Kidney (tissue), 14 donors: ENCODE data around the gene KCNAB2. TPM values are rescaled to one million over a fixed set of nuclear protein-coding genes. Genes with fewer than 3 reads are reported as not detected.

Experiments
- DNase-seq, 5 donors: peaks; one replicate each; pipeline ENCODE4 v3.0.0-alpha.2; 2013 to 2020
- FAIRE-seq: peaks from 2 replicates; lab custom pipeline; 2012; peaks lifted over from hg19 to GRCh38; lab: Jason Lieb, UNC
- H3K27ac ChIP-seq, 2 donors: one replicate each; pipeline ENCODE4 v1.7.0; 2013; ENCODE audit warnings: low read depth in 2 of 2, low read length in 2 of 2, inconsistent platforms in 1 of 2
- H3K27me3 ChIP-seq: one replicate; pipeline ENCODE4 v1.7.1; 2013; ENCODE audit warnings: low read length, inconsistent platforms; ENCODE audit not compliant: control insufficient read depth, insufficient read depth
- H3K36me3 ChIP-seq, 3 donors: one replicate each; pipeline versions ENCODE4 v1.7.0 to v1.7.1; 2013; ENCODE audit warnings: low read length in 3 of 3, control low read depth in 1 of 3, inconsistent platforms in 1 of 3; ENCODE audit not compliant: insufficient read depth in 3 of 3, control insufficient read depth in 2 of 3
- H3K4me1 ChIP-seq, 3 donors: one replicate each; pipeline versions ENCODE4 v1.7.0 to v1.7.1; 2013; ENCODE audit warnings: low read length in 3 of 3, inconsistent platforms in 1 of 3, low read depth in 1 of 3; ENCODE audit not compliant: control insufficient read depth in 2 of 3, insufficient read depth in 2 of 3
- H3K4me3 ChIP-seq, 3 donors: one replicate each; pipeline versions ENCODE4 v1.7.0 to v1.8.1; 2013; ENCODE audit warnings: low read length in 3 of 3, control low read depth in 1 of 3, inconsistent platforms in 1 of 3
- H3K9ac ChIP-seq, 3 donors: one replicate each; pipeline versions ENCODE4 v1.7.0 to v1.7.1; 2013; ENCODE audit warnings: low read length in 3 of 3, control low read depth in 1 of 3, inconsistent platforms in 1 of 3
- H3K9me3 ChIP-seq, 3 donors: one replicate each; pipeline versions ENCODE4 v1.7.0 to v1.7.1; 2013; ENCODE audit warnings: low read length in 3 of 3, control low read depth in 1 of 3, inconsistent platforms in 1 of 3; ENCODE audit not compliant: control insufficient read depth in 2 of 3, insufficient read depth in 1 of 3
- CTCF ChIP-seq: IDR thresholded peaks from 3 replicates; pipeline ENCODE4 v1.5.1; 2012; ENCODE audit warnings: mild to moderate bottlenecking, moderate library complexity, borderline replicate concordance; ENCODE audit not compliant: insufficient read depth; ENCODE audit errors: extremely low read depth
- intact Hi-C: fragments of 100-400 bp; cut with DNase I; formaldehyde crosslinking; loops from one replicate; pipeline ENCODE4 v1.11.1; 2022
- polyA plus RNA-seq: library from polyadenylated mRNA; stranded (reverse); fragments of 350-450 nt; fragmentation: Illumina TruSeq; extraction: RNeasy Lipid Tissue Mini Kit (QIAGEN cat#74804); gene quantifications from one replicate; pipeline ENCODE4 v1.2.3, GENCODE V29; 2014; ENCODE audit warnings: low read depth, low replicate concordance; ENCODE audit not compliant: insufficient read depth
- total RNA-seq: library from RNA; stranded (reverse); fragmentation: NEBNext Ultra II Directional; extraction: Animal tissue kit (Norgen Biotek cat#: 25700); gene quantifications from one replicate; pipeline ENCODE4 v1.2.1, GENCODE V29; 2021
- donor health status: control.
- donor health status: control.
- donor health status: control.
- donor health status: control.
- donor health status: control.
- donor health status: DM: yes; HTN: yes; CAD: no.
- donor health status: Normal renal cell carcinoma (clear cell type).

Gene KCNAB2
- total and polyA plus RNA-seq, 2 donors from 2014 or later: 19.6 to 28.1 TPM

- intact Hi-C loops: no loop called here
- Histone ChIP-seq H3K4me3 (no peak overlapping the region), H3K4me1 (no peaks in the 10 kb centered on the region), H3K27ac (no peak overlapping the region), H3K9me3 (no peaks in the 10 kb centered on the region), H3K9ac (no peak overlapping the region), H3K36me3 (peaks cover 0 to 3% (median 0%) of the 10 kb centered on the region in 3 donors), H3K27me3 (no peaks in the 10 kb centered on the region)
- DNase-seq (peak in 1 of 5 donors; percentile 41), FAIRE-seq (no peak)
- no peak for TF ChIP-seq CTCF
Measured at GRCh38 chr1:6092211-6092610, 46.5 kb downstream of the KCNAB2 start.

DNA sequence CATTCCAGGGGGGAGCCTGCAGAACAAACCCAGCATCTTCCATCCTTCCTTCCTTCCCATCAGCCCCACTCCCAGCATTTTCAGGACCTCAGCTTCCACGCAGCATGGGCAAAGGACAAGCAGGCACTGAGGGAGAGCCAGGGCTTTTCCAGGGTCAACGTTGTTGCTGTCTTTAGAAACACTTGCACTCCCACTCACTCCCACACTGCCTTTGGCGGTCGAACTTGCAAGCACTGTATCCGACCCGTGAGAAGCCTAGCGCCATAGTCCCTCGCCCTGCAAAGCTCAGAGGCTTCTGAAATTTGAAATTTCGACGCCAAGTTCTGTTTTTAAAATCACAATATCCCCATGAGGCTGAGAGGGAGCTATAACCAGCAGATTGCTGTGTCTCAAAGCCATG, 47.4 kb downstream of the KCNAB2 start:
- FAIRE-seq (no peak), DNase-seq (peak; percentile 23 to 81 (median 78))
- H3K27ac ChIP-seq: no peak overlapping the region
- no peak overlapping the region for H3K4me3 ChIP-seq
- intact Hi-C loops: no loop called here
- H3K4me1 ChIP-seq: no peaks in the 10 kb centered on the region
- no peak overlapping the region for H3K9ac ChIP-seq
- H3K36me3 ChIP-seq: peaks cover 0 to 3% (median 0%) of the 10 kb centered on the region in 3 donors
- no peaks in the 10 kb centered on the region for H3K27me3 ChIP-seq
- H3K9me3 ChIP-seq: no peaks in the 10 kb centered on the region
- TF ChIP-seq CTCF: no peak

- no peak for FAIRE-seq
- no peak overlapping the region for H3K27ac ChIP-seq
- no peak overlapping the region for H3K4me3 ChIP-seq
- no peak for TF ChIP-seq CTCF
- H3K9ac ChIP-seq: no peak overlapping the region
- intact Hi-C loops: no loop called here
- no peaks in the 10 kb centered on the region for H3K27me3 ChIP-seq
- DNase-seq: peak in 1 of 5 donors; percentile 45
- no peaks in the 10 kb centered on the region for H3K9me3 ChIP-seq
- no peaks in the 10 kb centered on the region for H3K4me1 ChIP-seq
- peaks cover 0 to 3% (median 0%) of the 10 kb centered on the region in 3 donors for H3K36me3 ChIP-seq
Measured at GRCh38 chr1:6093611-6094010, 47.9 kb downstream of the KCNAB2 start.

DNA sequence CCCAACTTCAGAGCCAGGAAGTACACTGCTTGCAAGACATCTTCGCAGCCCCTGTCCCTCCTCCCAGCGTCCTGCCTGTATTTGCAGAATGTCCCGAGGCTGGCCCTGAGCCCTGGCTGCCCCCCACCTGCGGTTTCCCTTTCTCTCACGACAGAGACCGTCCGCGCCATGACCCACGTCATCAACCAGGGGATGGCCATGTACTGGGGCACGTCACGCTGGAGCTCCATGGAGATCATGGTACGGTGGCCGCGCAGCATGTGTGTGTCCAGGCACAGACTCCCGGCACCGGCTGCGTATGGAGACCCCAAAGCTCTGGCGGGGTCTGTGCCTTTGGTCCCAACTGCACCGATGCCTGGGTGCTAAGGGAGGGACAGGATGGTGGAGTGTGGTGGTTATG, 48.6 kb downstream of the KCNAB2 start:
- peak in 1 of 5 donors; percentile 69 for DNase-seq
- Histone ChIP-seq H3K36me3 (peaks cover 0 to 3% (median 0%) of the 10 kb centered on the region in 3 donors), H3K9ac (no peak overlapping the region), H3K27me3 (no peaks in the 10 kb centered on the region), H3K4me1 (no peaks in the 10 kb centered on the region), H3K4me3 (no peak overlapping the region), H3K27ac (no peak overlapping the region), H3K9me3 (no peaks in the 10 kb centered on the region)
- intact Hi-C loops: no loop called here
- no peak for TF ChIP-seq CTCF
- no peak for FAIRE-seq
